HUES6 (cell line): ENCODE results near the gene ABCC1.

ENCODE experiments used
- H3K27ac ChIP-seq: 2 replicates; pipeline ENCODE4 v1.7.0; 2013; ENCODE audit warnings: low read depth, mild to moderate bottlenecking, low read length, inconsistent platforms
- H3K27me3 ChIP-seq: 2 replicates; pipeline ENCODE4 v1.6.1; 2013; ENCODE audit warnings: low read length; ENCODE audit not compliant: control insufficient read depth, insufficient read depth
- H3K36me3 ChIP-seq: 2 replicates; pipeline ENCODE4 v1.6.1; 2013; ENCODE audit warnings: low read length; ENCODE audit not compliant: control insufficient read depth, insufficient read depth
- H3K4me1 ChIP-seq: 2 replicates; pipeline ENCODE4 v1.6.1; 2013; ENCODE audit warnings: low read length; ENCODE audit not compliant: control insufficient read depth, insufficient read depth
- H3K4me3 ChIP-seq: 2 replicates; pipeline ENCODE4 v1.5.1; 2013; ENCODE audit warnings: low read depth, low read length
- H3K9ac ChIP-seq: one replicate; pipeline ENCODE4 v1.6.1; 2013; ENCODE audit warnings: mild to moderate bottlenecking, low read length
- H3K9me3 ChIP-seq: 2 replicates; pipeline ENCODE4 v1.6.1; 2013; ENCODE audit warnings: low read depth, low read length; ENCODE audit not compliant: control insufficient read depth, insufficient read depth

ABCC1 gene

GRCh38 chr16:15996432-15997109 is 47.2 kb downstream of the ABCC1 start:
- H3K4me3 ChIP-seq = no peak overlapping the region
- H3K36me3 ChIP-seq = peaks cover 5% of the 10 kb centered on the region; the same call in 1 of the 2 replicates
- H3K9ac ChIP-seq = no peak overlapping the region
- H3K27me3 ChIP-seq = no peaks in the 10 kb centered on the region
- H3K4me1 ChIP-seq = peaks cover 2% of the 10 kb centered on the region; the same call in 1 of the 2 replicates
- H3K27ac ChIP-seq = no peak overlapping the region
- H3K9me3 ChIP-seq = no peaks in the 10 kb centered on the region

- no peaks in the 10 kb centered on the region for H3K27me3 ChIP-seq
- H3K4me1 ChIP-seq = no peaks in the 10 kb centered on the region; the same call in 1 of the 2 replicates
- H3K27ac ChIP-seq = no peak overlapping the region
- no peak overlapping the region for H3K9ac ChIP-seq
- no peaks in the 10 kb centered on the region for H3K36me3 ChIP-seq
- no peak overlapping the region for H3K4me3 ChIP-seq
- H3K9me3 ChIP-seq = no peaks in the 10 kb centered on the region
These were observed 51.3 kb downstream of the ABCC1 start for GRCh38 chr16:16000685-16001084.

- Histone ChIP-seq H3K9ac (no peak overlapping the region), H3K27me3 (no peaks in the 10 kb centered on the region), H3K9me3 (no peaks in the 10 kb centered on the region), H3K27ac (no peak overlapping the region), H3K4me1 (no peaks in the 10 kb centered on the region; the same call in 1 of the 2 replicates), H3K36me3 (no peaks in the 10 kb centered on the region), H3K4me3 (no peak overlapping the region)
These were observed 52.3 kb downstream of the ABCC1 start for GRCh38 chr16:16001596-16002255.

GRCh38 chr16:16003719-16004313 is 54.4 kb downstream of the ABCC1 start:
- no peak overlapping the region for H3K27ac ChIP-seq
- no peak overlapping the region for H3K4me3 ChIP-seq
- no peak overlapping the region for H3K9ac ChIP-seq
- H3K36me3 ChIP-seq = peaks cover 5% of the 10 kb centered on the region
- H3K27me3 ChIP-seq = no peaks in the 10 kb centered on the region
- no peaks in the 10 kb centered on the region for H3K9me3 ChIP-seq
- no peaks in the 10 kb centered on the region for H3K4me1 ChIP-seq

GRCh38 chr16:16004314-16004749 is 54.9 kb downstream of the ABCC1 start:
- Histone ChIP-seq H3K4me3 (no peak overlapping the region), H3K27me3 (no peaks in the 10 kb centered on the region), H3K9me3 (no peaks in the 10 kb centered on the region), H3K36me3 (peaks cover 10% of the 10 kb centered on the region), H3K27ac (no peak overlapping the region), H3K9ac (no peak overlapping the region), H3K4me1 (no peaks in the 10 kb centered on the region)

GRCh38 chr16:16005721-16006120 is 56.3 kb downstream of the ABCC1 start:
- H3K4me3 ChIP-seq = no peak overlapping the region
- H3K36me3 ChIP-seq = peaks cover 24% of the 10 kb centered on the region
- no peak overlapping the region for H3K9ac ChIP-seq
- H3K27me3 ChIP-seq = no peaks in the 10 kb centered on the region
- no peak overlapping the region for H3K27ac ChIP-seq
- no peaks in the 10 kb centered on the region for H3K9me3 ChIP-seq
- no peaks in the 10 kb centered on the region for H3K4me1 ChIP-seq

- no peak overlapping the region for H3K4me3 ChIP-seq
- H3K4me1 ChIP-seq = no peaks in the 10 kb centered on the region
- H3K36me3 ChIP-seq = peaks cover 30% of the 10 kb centered on the region
- no peaks in the 10 kb centered on the region for H3K9me3 ChIP-seq
- no peak overlapping the region for H3K27ac ChIP-seq
- H3K9ac ChIP-seq = no peak overlapping the region
- H3K27me3 ChIP-seq = no peaks in the 10 kb centered on the region
These were observed 57.2 kb downstream of the ABCC1 start for GRCh38 chr16:16006650-16007049.

GRCh38 chr16:16007743-16008111 is 58.3 kb downstream of the ABCC1 start:
- H3K4me1 ChIP-seq = no peaks in the 10 kb centered on the region
- H3K4me3 ChIP-seq = no peak overlapping the region
- H3K36me3 ChIP-seq = peaks cover 37% of the 10 kb centered on the region
- no peak overlapping the region for H3K27ac ChIP-seq
- H3K27me3 ChIP-seq = no peaks in the 10 kb centered on the region
- no peaks in the 10 kb centered on the region for H3K9me3 ChIP-seq
- no peak overlapping the region for H3K9ac ChIP-seq

GRCh38 chr16:16008666-16009065 is 59.2 kb downstream of the ABCC1 start:
- Histone ChIP-seq H3K36me3 (peaks cover 40% of the 10 kb centered on the region), H3K9ac (no peak overlapping the region), H3K4me3 (no peak overlapping the region), H3K27me3 (no peaks in the 10 kb centered on the region), H3K27ac (no peak overlapping the region), H3K4me1 (no peaks in the 10 kb centered on the region), H3K9me3 (no peaks in the 10 kb centered on the region)

- Histone ChIP-seq H3K4me1 (no peaks in the 10 kb centered on the region), H3K9me3 (no peaks in the 10 kb centered on the region), H3K27me3 (no peaks in the 10 kb centered on the region), H3K9ac (no peak overlapping the region), H3K4me3 (no peak overlapping the region), H3K27ac (no peak overlapping the region), H3K36me3 (peaks cover 46% of the 10 kb centered on the region)
These were observed 60.0 kb downstream of the ABCC1 start for GRCh38 chr16:16009401-16009800.

- Histone ChIP-seq H3K9me3 (no peaks in the 10 kb centered on the region), H3K27me3 (no peaks in the 10 kb centered on the region), H3K36me3 (peaks cover 54% of the 10 kb centered on the region), H3K4me3 (no peak overlapping the region), H3K27ac (no peak overlapping the region), H3K9ac (no peak overlapping the region), H3K4me1 (no peaks in the 10 kb centered on the region)
These were observed 60.8 kb downstream of the ABCC1 start for GRCh38 chr16:16010194-16010593.
